GM18502 (cell line): ENCODE data around the gene PIP5K1B.
A peak's percentile ranks its signal among the peaks of the same experiment; 100 is the strongest.

Source experiments
- ATAC-seq: cut with Tn5 transposase; IDR thresholded peaks from one replicate; pipeline ENCODE4 v1.9.1; 2021; ENCODE audit warnings: mild to moderate bottlenecking; ENCODE audit not compliant: unreplicated experiment, poor library complexity

PIP5K1B gene

GRCh38 chr9:68707801-68708488 is 2.9 kb downstream of the PIP5K1B start:
- no peak for ATAC-seq

GRCh38 chr9:68708513-68708912 is 3.5 kb downstream of the PIP5K1B start:
- ATAC-seq: peak; percentile 19

GRCh38 chr9:68709291-68710110 is 4.5 kb downstream of the PIP5K1B start:
- ATAC-seq: no peak

- ATAC-seq: no peak
Observed at GRCh38 chr9:68710111-68710471, 5.1 kb downstream of the PIP5K1B start.

GRCh38 chr9:68711281-68711680 is 6.2 kb downstream of the PIP5K1B start:
- ATAC-seq: no peak

- no peak for ATAC-seq
Observed at GRCh38 chr9:68711932-68712331, 6.9 kb downstream of the PIP5K1B start.

- peak; percentile 60 for ATAC-seq
Observed at GRCh38 chr9:68714416-68715180, 9.6 kb downstream of the PIP5K1B start.

- ATAC-seq: no peak
Observed at GRCh38 chr9:68715181-68715456, 10.1 kb downstream of the PIP5K1B start.

- ATAC-seq: no peak
Observed at GRCh38 chr9:68717552-68718443, 12.8 kb downstream of the PIP5K1B start.

- no peak for ATAC-seq
Observed at GRCh38 chr9:68719847-68720246, 14.8 kb downstream of the PIP5K1B start.

GRCh38 chr9:68720656-68721313 is 15.7 kb downstream of the PIP5K1B start:
- no peak for ATAC-seq

- no peak for ATAC-seq
Observed at GRCh38 chr9:68721666-68722330, 16.8 kb downstream of the PIP5K1B start.

- no peak for ATAC-seq
Observed at GRCh38 chr9:68725070-68725469, 20.0 kb downstream of the PIP5K1B start.

- no peak for ATAC-seq
Observed at GRCh38 chr9:68726489-68726888, 21.4 kb downstream of the PIP5K1B start.

- ATAC-seq: no peak
Observed at GRCh38 chr9:68727636-68728035, 22.6 kb downstream of the PIP5K1B start.

- no peak for ATAC-seq
Observed at GRCh38 chr9:68728731-68729130, 23.7 kb downstream of the PIP5K1B start.

GRCh38 chr9:68730570-68731235 is 25.7 kb downstream of the PIP5K1B start:
- no peak for ATAC-seq

GRCh38 chr9:68731857-68732256 is 26.8 kb downstream of the PIP5K1B start:
- no peak for ATAC-seq
